GM21515 (cell line): Measurements from ENCODE around the gene ETNK2.
"Not testable (repeated sequence)": the region's sequence is repeated elsewhere in the genome, so short reads cannot be mapped to it uniquely, and the experiment has no call there.

ENCODE experiments used
- ATAC-seq: cut with Tn5 transposase; IDR thresholded peaks from one replicate; pipeline ENCODE4 v1.9.1; 2021; ENCODE audit not compliant: unreplicated experiment

The ETNK2 gene

DNA sequence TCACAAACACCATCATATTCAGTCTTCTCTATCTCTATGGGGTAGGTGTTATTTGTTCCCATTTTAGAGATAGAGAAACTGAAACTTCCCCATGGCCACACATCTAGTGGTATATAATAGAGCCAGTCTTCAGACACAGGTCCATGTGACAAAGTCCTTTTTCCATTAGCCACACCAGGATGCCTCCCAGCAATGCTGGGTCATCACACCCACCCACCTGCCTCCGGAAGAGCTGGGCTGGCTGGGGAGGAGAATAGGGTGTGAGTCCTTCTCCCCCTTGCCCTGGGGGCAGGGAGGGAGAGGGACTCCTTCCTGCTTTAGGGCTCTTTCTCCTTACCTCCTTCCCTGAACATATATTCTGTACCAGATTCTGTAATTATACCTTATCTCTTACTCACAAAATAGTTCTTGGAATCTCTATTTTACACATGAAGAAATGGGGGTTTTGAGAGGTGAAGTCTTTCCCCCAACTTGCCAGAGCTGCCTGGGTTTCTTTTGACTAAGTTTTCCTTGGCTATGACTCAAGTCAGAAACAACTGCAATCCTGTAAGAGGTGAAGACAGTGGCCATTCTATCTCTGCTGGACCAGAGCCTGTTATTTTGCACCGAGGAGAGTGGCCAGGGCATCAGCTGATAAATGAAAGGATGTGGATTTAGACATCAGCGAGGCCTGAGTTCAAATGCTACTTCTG is 49.0 kb downstream of the ETNK2 start:
- ATAC-seq = no peak

DNA sequence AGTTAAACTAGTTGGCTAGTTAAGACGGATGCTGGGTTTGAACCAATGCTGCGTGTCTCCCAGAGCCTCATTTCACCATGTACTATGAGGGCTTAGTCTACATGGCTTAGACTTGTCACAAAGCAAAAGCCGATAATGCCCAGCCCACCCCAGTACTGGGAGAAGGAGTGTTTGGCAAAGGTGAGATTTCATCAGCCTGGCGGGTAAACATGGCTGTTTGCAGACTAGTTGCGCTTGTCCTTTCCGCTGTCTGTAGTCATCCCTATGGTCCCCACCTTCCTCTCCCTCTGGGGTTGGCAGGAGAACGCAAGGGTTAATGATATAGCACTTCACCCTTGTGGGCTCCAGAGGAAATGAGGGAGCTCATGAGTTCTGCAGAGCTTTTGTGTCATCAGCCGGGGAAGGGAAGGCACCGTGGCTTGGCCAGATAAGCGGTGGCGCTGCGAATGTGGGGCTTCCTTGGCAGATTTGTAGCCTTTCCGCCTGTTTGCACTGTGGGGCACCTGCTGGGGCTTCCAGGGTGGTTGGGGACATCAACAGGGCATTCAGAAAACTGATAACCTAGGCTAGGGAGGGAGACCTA is 49.7 kb downstream of the ETNK2 start:
- no peak for ATAC-seq

DNA sequence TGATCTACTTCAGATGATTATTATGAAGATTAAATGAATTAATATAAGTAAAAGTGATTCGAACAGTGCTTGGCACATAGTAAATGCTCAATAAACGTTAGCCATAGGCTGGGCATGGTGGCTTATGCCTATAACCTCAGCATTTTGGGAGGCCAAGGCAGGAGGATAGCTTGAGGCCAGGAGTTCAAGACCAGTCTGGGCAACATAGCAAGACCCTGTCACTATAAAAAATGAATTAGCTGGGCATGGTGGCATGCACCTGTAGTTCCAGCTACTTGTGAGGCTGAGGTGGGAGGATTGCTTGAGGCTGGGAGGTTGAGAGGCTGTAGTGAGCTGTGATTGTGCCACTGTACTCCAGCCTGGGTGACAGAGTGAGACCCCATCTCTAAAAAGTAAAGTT is 52.1 kb downstream of the ETNK2 start:
- ATAC-seq = not testable (repeated sequence)

- ATAC-seq = no peak
These were observed 53.2 kb downstream of the ETNK2 start for GRCh38 chr1:204098683-204099082.

DNA sequence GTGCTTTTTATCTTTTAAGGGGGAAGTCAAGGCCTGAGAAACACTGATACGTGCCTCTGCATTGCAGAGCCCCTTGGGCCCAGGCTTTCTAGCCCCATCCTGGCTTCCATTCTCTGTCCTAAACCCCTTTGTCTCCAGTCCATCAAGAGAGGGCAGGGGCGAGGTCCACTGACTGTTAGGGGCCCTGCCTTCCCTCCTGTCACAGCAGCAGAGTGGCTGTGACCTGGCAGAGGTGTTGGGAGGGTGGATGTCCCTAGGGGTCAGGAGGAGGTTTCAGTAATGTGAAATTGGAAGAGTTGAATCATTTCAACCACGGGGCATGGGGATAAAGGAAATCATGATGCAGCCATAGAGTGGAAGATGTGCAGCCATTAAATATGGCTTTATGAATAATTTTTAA is 54.9 kb downstream of the ETNK2 start:
- ATAC-seq = no peak

- ATAC-seq = no peak
These were observed 56.8 kb downstream of the ETNK2 start for GRCh38 chr1:204094856-204095634.

- ATAC-seq = no peak
These were observed 57.5 kb downstream of the ETNK2 start for GRCh38 chr1:204094313-204094729.

GRCh38 chr1:204093781-204094180 is 58.1 kb downstream of the ETNK2 start:
- ATAC-seq = no peak

GRCh38 chr1:204093421-204093717 is 58.5 kb downstream of the ETNK2 start:
- ATAC-seq = no peak

GRCh38 chr1:204092632-204093420 is 59.0 kb downstream of the ETNK2 start:
- no peak for ATAC-seq

DNA sequence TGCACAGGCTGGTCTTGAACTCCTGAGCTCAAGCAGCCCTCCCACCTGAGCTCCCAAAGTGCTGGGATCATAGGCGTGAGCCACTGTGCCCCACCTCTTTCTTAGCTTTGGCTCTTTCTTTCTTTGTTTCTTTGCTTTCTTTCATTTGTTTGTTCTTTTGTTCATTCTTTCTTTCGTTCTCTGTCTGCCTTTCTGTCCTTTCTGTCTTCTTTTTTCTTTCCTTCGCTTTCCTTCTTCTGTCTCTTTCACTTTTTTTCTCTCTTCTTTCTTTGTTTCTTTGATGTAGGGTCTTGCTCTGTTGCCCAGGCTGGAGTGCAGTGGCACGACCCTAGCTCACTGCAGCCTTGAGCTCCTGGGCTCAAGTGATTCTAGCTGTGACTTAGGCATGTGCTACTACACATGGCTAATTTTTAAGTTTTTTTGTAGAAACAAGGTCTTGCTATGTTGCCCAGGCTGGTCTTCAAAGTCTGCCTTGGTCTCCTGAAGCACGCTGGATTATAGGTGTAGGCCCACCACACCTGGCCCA is 60.0 kb downstream of the ETNK2 start:
- no peak for ATAC-seq

GRCh38 chr1:204091066-204091465 is 60.8 kb downstream of the ETNK2 start:
- no peak for ATAC-seq

- not testable (repeated sequence) for ATAC-seq
These were observed 61.7 kb downstream of the ETNK2 start for GRCh38 chr1:204090132-204090531.

DNA sequence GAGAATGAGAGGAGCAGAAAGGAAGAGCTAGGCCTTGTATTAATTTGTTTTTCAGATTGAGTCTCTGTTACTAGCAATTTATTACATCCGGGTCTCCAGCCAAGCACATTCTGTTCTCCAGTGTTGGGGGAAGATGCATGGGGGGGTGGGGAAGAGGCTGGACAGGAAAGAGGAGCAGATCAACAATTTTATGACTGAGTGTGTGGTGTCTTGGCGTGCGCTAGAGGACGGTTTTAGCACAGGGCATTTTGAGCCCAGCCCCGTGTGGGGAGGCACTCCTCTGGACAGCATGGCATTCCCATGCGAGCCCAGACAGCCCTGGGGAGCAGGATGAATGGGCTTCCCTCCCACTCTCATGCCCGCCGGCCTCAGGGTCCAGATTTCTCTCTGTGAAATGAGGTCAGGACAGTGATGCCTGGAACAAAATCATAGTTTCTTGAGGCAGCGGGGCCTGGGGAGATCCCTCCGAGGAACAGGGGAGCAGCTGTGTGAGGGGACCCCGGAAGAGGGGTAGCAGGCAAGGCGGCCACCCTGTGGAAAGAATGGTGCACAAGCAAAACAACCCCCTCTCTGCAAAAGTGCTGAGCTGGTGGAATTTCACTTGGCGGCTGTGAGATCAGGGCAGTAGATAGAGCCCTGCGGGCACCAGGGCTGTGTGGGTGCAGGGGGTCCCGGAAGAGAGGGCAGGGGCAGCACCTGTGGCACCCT is 62.6 kb downstream of the ETNK2 start:
- no peak for ATAC-seq

DNA sequence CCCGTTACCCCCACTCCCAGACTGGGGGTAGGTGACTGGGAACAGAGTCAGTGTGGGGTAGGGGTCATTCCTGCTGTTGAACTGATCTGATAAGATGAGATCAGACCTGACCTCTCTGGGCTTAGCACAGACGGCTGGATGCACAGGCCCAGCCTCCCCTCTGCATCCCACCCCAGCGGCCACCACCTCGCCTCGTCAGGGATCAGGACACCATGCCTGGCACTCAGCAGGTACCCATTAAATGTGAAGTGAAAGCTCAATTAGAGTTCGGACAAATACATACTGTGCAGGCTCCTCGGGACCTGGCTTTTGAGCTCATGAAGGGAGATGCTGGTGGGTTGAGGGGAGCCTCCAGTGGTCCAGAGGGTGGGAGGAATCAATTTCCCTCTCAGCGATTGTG is 63.2 kb downstream of the ETNK2 start:
- ATAC-seq = no peak

GRCh38 chr1:204087893-204088528 is 63.8 kb downstream of the ETNK2 start:
- no peak for ATAC-seq

DNA sequence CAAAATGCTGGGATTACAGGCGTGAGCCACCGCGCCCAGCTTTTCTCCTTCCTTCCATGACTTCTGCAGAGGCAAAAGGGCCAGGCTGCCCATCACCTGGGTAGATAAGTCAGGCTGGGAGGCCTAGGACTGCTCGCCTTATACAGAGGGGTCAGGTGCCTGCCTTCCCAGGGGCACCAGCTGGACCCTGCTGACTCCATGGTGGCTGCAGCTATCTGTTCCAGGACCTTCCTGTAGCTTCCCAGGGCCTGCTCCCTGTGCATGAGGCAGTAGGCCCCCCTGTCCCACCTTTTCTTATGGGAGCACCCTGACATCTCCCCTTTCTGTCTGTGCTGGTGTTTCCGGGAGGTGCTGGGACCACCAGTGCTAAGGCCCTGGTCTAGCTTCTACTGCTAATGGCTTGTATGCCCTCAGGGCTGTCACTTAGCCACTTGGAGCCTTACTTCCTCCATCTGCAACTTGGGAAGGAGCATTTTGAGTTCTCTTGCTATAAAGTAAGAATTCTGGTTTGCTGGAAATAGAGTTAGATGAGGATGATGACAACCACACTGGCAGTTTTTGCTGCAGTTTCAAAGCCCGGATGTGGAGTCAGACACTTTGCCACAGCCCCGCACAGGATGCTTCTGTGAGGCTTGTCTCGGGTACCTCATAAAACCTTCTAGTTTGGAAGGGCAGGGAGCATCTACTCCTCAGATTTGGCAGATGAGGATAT is 64.5 kb downstream of the ETNK2 start:
- no peak for ATAC-seq

- ATAC-seq = no peak
These were observed 66.0 kb downstream of the ETNK2 start for GRCh38 chr1:204085876-204086275.

DNA sequence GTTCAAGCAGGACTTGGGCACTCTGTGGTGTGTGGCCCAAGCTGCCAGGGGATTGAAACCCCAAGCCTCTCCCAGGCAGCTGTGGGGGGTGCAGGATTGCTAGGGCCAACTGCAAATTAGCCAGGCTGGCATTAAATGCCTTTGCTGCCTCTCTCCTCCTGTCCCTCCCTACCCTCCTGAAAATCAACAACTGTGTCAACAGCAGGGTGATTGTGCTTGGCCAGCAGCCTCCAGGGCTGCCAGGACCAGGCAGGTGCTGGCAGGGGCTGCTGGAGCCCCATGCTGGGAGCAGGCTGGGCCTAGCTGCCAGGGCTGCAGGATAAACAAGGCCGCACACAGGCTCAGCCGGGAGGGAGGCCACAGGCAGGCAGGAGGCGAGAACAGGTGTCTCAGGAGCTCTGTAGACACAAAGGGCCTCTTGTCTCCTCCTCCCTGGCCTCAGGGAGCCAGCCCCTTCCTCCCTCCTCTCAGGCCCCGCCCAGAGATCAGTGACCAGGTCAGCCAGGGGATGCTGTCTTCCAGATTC is 67.5 kb downstream of the ETNK2 start:
- no peak for ATAC-seq
